Endothelial cell of umbilical vein (primary cell): ENCODE data around the gene IL1RL2. TPM values are rescaled to one million over a fixed set of nuclear protein-coding genes. Genes with fewer than 3 reads are reported as not detected.

Source experiments
- BruUV-seq: library from RNA; stranded (reverse); fragments of 400-500 nt; replicated peaks from 2 replicates; lab custom pipeline; 2021; lab: Mats Ljungman, UMichigan
- CTCF ChIA-PET: fragments of 300-600, 350-600 bp; sonication (Branson Sonifier 250); formaldehyde crosslinking; loops from one replicate; lab custom pipeline; 2021; ENCODE audit warnings: antibody characterized with exemption, inconsistent platforms; lab: Charles Lee
- POLR2A ChIA-PET: fragments of 300-600, 350-600 bp; sonication (Branson Sonifier 250); formaldehyde crosslinking; loops from one replicate; lab custom pipeline; 2021; ENCODE audit warnings: antibody characterized with exemption, inconsistent platforms; lab: Charles Lee
- DNase-seq: peaks from one replicate; pipeline ENCODE4 v3.0.0-alpha.2; 2011; ENCODE audit warnings: low read depth, low spot score
- FAIRE-seq: peaks from 2 replicates; lab custom pipeline; 2011; peaks lifted over from hg19 to GRCh38; lab: Jason Lieb, UNC
- H2AFZ ChIP-seq: 2 replicates; pipeline ENCODE4 v1.6.0; 2012; ENCODE audit warnings: low read depth, low read length, control low read depth, inconsistent platforms
- H3K27ac ChIP-seq: 2 replicates; pipeline ENCODE4 v1.5.1; 2011; ENCODE audit warnings: low read depth, mild to moderate bottlenecking, control low read depth, low read length, moderate library complexity; ENCODE audit not compliant: insufficient read depth
- H3K27me3 ChIP-seq, 2 experiments: 2 replicates each; pipeline versions ENCODE4 v1.6.0 to v1.6.1; 2011; ENCODE audit warnings: low read length in 2 of 2, mixed read lengths in 1 of 2; ENCODE audit not compliant: control insufficient read depth in 2 of 2, insufficient read depth in 2 of 2
- H3K36me3 ChIP-seq, 2 experiments: 2 replicates in 1 of 2; 3 replicates in 1 of 2; pipeline ENCODE4 v1.5.1; 2011; ENCODE audit warnings: low read length in 2 of 2, mild to moderate bottlenecking in 1 of 2, moderate library complexity in 1 of 2; ENCODE audit not compliant: control insufficient read depth in 2 of 2, insufficient read depth in 2 of 2; ENCODE audit errors: extremely low read depth in 1 of 2
- H3K4me1 ChIP-seq: 3 replicates; pipeline ENCODE4 v1.5.1; 2011; ENCODE audit warnings: mild to moderate bottlenecking, low read length; ENCODE audit not compliant: control insufficient read depth, insufficient read depth; ENCODE audit errors: extremely low read depth
- H3K4me2 ChIP-seq: 2 replicates; pipeline ENCODE4 v1.6.1; 2011; ENCODE audit warnings: low read length, control low read depth, mixed read lengths; ENCODE audit not compliant: insufficient read depth
- H3K4me3 ChIP-seq, 3 experiments: fragments of 200-600 bp in 1 of 3; sonication (generic), shearing (Covaris generic) in 1 of 3; replicated peaks in 1 of 3; 2 replicates each; pipeline ENCODE4 v1.5.1; 2011 to 2016; ENCODE audit warnings: control low read depth in 3 of 3, low read length in 3 of 3, mild to moderate bottlenecking in 2 of 3, inconsistent platforms in 1 of 3, low read depth in 1 of 3, moderate library complexity in 1 of 3; ENCODE audit not compliant: insufficient read depth in 1 of 3
- H3K79me2 ChIP-seq: 2 replicates; pipeline ENCODE4 v1.6.0; 2012; ENCODE audit warnings: low read length, inconsistent platforms; ENCODE audit not compliant: control insufficient read depth, insufficient read depth
- H3K9ac ChIP-seq: replicated peaks from 2 replicates; pipeline ENCODE3; 2011; ENCODE audit warnings: low read length, control low read depth; ENCODE audit not compliant: insufficient read depth; ENCODE audit errors: extremely low read depth
- H3K9me1 ChIP-seq: replicated peaks from 3 replicates; pipeline ENCODE4 v1.6.0; 2011; ENCODE audit warnings: mild to moderate bottlenecking, low read length; ENCODE audit not compliant: control insufficient read depth, insufficient read depth; ENCODE audit errors: extremely low read depth
- H3K9me3 ChIP-seq: replicated peaks from 2 replicates; pipeline ENCODE4 v1.5.1; 2012; ENCODE audit warnings: low read length, inconsistent platforms; ENCODE audit not compliant: control insufficient read depth, insufficient read depth
- H4K20me1 ChIP-seq: replicated peaks from 2 replicates; pipeline ENCODE3; 2011; ENCODE audit warnings: mild to moderate bottlenecking, low read length; ENCODE audit not compliant: control insufficient read depth, insufficient read depth; ENCODE audit errors: extremely low read depth
- EZH2 ChIP-seq: IDR thresholded peaks from 2 replicates; pipeline ENCODE4 v1.6.1; 2012; ENCODE audit warnings: borderline replicate concordance, low read depth, mild to moderate bottlenecking, moderate library complexity, low read length, inconsistent platforms; ENCODE audit not compliant: severe bottlenecking
- FOS ChIP-seq: IDR thresholded peaks from 2 replicates; pipeline ENCODE4 v1.6.1; 2011; ENCODE audit warnings: mild to moderate bottlenecking, low read length, moderate library complexity, borderline replicate concordance; ENCODE audit not compliant: insufficient read depth
- GATA2 ChIP-seq: IDR thresholded peaks from 2 replicates; pipeline ENCODE4 v1.7.0; 2011; ENCODE audit warnings: low read depth, mild to moderate bottlenecking, moderate library complexity, mixed read lengths, low read length; ENCODE audit not compliant: insufficient read length, insufficient read depth
- JUN ChIP-seq: IDR thresholded peaks from 2 replicates; pipeline ENCODE4 v1.6.1; 2011; ENCODE audit warnings: borderline replicate concordance, low read depth; ENCODE audit not compliant: insufficient read length, insufficient read depth
- MAX ChIP-seq: IDR thresholded peaks from 2 replicates; pipeline ENCODE4 v1.6.1; 2011; ENCODE audit not compliant: insufficient read depth, insufficient read length
- MYC ChIP-seq: IDR thresholded peaks from one replicate; pipeline ENCODE4 v1.6.1; 2011; ENCODE audit warnings: mild to moderate bottlenecking, low read depth, low read length
- POLR2A ChIP-seq: IDR thresholded peaks from 2 replicates; pipeline ENCODE4 v1.6.1; 2012; ENCODE audit warnings: low read depth, mild to moderate bottlenecking, control low read depth, low read length
- POLR2AphosphoS5 ChIP-seq: IDR thresholded peaks from 2 replicates; pipeline ENCODE4 v1.6.1; 2012; ENCODE audit warnings: low read depth, mild to moderate bottlenecking, control low read depth, low read length, moderate library complexity; ENCODE audit not compliant: insufficient read depth
- dilution Hi-C: fragments of 300-500 bp; cut with MboI; formaldehyde crosslinking; loops from one replicate; pipeline ENCODE4 v1.15.0; 2019; ENCODE audit warnings: low sequenced_read_pairs; ENCODE audit not compliant: extremely low pct_ligation_motif_present
- intact Hi-C: fragments of 100-400 bp; cut with micrococcal nuclease; formaldehyde crosslinking; loops from one replicate; pipeline ENCODE4 v1.10.0; 2022
- polyA plus RNA-seq, 4 experiments: library from polyadenylated mRNA; depleted of rRNA in 3 of 4; stranded (reverse) in 3 of 4; unstranded in 1 of 4; fragments of >200 nt; gene quantifications; 2 replicates each; pipeline versions ENCODE4 v1.2.1 to v1.2.3, GENCODE V29; 2011 to 2012; ENCODE audit warnings: missing spikeins in 1 of 4
- total RNA-seq: library from RNA; stranded (reverse); gene quantifications from 2 replicates; pipeline ENCODE4 v1.2.3, GENCODE V29; 2021
- TF ChIP-seq, protein P1 (sequence below), 2 donors: IDR thresholded peaks; 1 replicate in 1 of 2; 2 replicates in 1 of 2; pipeline ENCODE4 v1.5.1; 2011; ENCODE audit warnings: low read length in 2 of 2, mild to moderate bottlenecking in 2 of 2, moderate library complexity in 2 of 2, control low read depth in 1 of 2, inconsistent platforms in 1 of 2, low read depth in 1 of 2; ENCODE audit not compliant: insufficient read depth in 1 of 2; ENCODE audit errors: extremely low read depth in 1 of 2

The IL1RL2 gene
- total and polyA plus RNA-seq, 2 donors (not counting 3 experiments of a cell fraction or from before 2014, with no cell fraction given): 0.11 TPM; not detected in 1

DNA sequence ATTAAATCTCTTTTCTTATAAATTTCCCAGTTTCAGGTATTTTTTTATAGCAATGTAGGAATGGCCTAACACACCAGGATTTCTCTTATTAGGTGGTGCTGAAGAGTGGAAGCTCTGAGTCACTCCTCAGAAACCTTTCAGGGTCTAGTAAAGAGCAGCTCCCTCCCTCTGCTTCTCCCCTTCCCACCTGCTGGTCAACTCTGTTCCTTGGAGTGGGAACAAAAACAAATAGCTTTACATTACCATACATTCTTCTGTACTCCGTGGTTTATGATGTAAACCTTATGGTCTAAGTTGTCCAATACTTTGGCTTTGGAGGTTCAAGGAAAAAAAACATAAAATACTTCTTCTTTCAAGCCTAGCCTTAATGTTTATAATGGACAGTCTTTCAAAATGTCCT lies 47.0 kb upstream of the IL1RL2 start:
- Histone ChIP-seq H3K36me3 (no peaks in the 10 kb centered on the region), H4K20me1 (no peaks in the 10 kb centered on the region), H3K9me3 (no peaks in the 10 kb centered on the region), H3K27me3 (no peaks in the 10 kb centered on the region), H3K4me3 (no peak overlapping the region), H3K27ac (no peak overlapping the region), H3K4me2 (no peak overlapping the region), H3K79me2 (no peaks in the 10 kb centered on the region), H3K4me1 (peaks cover 14% of the 10 kb centered on the region), H2AFZ (no peak overlapping the region), H3K9ac (no peak overlapping the region), H3K9me1 (no peaks in the 10 kb centered on the region)
- ChIA-PET CTCF (no interaction called here), POLR2A (no interaction called here)
- no TSS peak for BruUV-seq
- DNase-seq (no peak), FAIRE-seq (no peak)
- intact Hi-C loops: loop anchor here (5.0 kb wide), 1 partner anchor 78 kb away; no protein-coding TSS in a partner anchor
- dilution Hi-C loops: no loop called here
- TF ChIP-seq EZH2 (no peak), GATA2 (no peak), FOS (no peak), POLR2A (no peak), JUN (no peak), MAX (no peak), MYC (no peak), POLR2AphosphoS5 (no peak)
- TF ChIP-seq, protein P1, sequence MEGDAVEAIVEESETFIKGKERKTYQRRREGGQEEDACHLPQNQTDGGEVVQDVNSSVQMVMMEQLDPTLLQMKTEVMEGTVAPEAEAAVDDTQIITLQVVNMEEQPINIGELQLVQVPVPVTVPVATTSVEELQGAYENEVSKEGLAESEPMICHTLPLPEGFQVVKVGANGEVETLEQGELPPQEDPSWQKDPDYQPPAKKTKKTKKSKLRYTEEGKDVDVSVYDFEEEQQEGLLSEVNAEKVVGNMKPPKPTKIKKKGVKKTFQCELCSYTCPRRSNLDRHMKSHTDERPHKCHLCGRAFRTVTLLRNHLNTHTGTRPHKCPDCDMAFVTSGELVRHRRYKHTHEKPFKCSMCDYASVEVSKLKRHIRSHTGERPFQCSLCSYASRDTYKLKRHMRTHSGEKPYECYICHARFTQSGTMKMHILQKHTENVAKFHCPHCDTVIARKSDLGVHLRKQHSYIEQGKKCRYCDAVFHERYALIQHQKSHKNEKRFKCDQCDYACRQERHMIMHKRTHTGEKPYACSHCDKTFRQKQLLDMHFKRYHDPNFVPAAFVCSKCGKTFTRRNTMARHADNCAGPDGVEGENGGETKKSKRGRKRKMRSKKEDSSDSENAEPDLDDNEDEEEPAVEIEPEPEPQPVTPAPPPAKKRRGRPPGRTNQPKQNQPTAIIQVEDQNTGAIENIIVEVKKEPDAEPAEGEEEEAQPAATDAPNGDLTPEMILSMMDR (IDR thresholded peaks at IDR 0.05; ENCODE audit: extremely low read depth in 1 of 2, insufficient read depth in 1 of 2, low read depth in 1 of 2, low read length in 2 of 2): no peak
